Dermis microvascular lymphatic vessel endothelial cell (primary cell): ENCODE results near the gene FAM187B. TPM values are rescaled to one million over a fixed set of nuclear protein-coding genes. Genes with fewer than 3 reads are reported as not detected.
"Not testable (repeated sequence)": the region's sequence is repeated elsewhere in the genome, so short reads cannot be mapped to it uniquely, and the experiment has no call there.

Experiments
- DNase-seq, 2 donors: peaks; one replicate each; pipeline versions ENCODE4 v3.0.0 to v3.0.0-alpha.2; 2010; ENCODE audit warnings: low read depth in 2 of 2
- total RNA-seq: library from RNA; depleted of rRNA; stranded (reverse); fragments of >200 nt; gene quantifications from 2 replicates; pipeline ENCODE4 v1.2.1, GENCODE V29; 2014

The FAM187B gene
- total RNA-seq, 1 donor from 2014 or later: not detected

DNA sequence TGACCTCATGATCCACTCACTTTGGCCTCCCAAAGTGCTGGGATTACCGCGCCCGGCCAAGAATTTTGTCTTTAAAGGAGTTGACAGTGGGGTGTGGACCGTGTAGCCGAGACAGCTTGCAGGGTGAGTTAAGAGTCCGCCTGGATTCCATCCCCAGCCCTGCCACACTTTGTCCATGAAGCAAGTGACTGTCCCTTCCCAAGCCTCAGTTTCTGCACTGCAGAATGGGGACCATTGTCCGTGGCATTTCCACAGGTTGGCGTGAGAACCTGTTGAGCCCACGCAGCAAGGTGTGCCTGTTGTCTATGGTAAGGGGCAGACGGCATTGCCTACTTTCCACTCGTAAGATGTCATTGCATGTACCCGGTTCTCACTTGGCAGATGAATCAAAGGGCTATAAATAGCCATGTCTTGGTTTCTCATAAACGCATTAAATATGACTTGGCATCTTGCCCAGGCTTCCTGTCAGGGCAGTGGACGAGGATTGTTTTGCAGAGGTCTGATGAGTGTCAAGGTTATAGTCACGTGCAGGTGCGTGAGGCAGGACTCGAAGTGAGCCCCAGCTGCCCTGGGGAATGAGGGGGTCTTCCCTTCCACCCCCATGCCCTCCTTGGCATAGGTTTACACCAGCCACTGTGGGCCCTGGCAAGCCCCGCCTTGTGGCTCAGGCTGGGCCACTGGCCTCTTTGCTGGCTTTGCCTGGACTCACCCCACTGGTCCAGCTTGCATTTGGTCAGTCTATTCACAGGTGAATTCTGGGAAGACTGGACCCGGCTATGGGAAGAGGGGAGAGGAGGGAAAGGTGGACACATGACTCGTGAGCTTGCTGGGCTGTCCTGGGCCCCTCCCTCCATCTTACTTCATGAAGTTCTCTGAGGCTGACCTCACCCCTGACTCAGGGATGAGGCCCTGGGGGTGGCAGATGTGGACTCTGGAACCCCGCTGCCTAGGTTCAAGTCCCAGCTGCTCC, 14.6 kb downstream of the FAM187B start:
- peak; percentile 94 to 99 for DNase-seq

DNA sequence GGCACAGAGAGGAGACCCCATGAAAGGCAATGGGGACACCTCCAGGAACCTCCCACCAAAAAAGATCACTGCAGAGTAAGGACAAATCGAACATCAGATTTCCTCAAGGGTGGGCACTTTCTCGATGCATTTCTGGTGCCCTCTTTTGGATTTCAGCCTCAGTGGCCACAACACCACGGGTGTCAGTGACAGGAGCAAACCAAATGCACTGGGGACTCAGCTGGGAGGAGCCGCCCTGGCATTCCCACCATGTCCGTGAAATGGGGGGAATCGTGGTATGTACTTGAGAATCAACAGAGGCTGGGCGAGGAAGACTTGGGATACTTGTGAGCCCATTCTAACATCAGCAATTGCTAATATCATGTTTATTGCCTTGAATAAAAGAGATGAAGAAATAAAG, 16.3 kb downstream of the FAM187B start:
- DNase-seq: no peak

DNA sequence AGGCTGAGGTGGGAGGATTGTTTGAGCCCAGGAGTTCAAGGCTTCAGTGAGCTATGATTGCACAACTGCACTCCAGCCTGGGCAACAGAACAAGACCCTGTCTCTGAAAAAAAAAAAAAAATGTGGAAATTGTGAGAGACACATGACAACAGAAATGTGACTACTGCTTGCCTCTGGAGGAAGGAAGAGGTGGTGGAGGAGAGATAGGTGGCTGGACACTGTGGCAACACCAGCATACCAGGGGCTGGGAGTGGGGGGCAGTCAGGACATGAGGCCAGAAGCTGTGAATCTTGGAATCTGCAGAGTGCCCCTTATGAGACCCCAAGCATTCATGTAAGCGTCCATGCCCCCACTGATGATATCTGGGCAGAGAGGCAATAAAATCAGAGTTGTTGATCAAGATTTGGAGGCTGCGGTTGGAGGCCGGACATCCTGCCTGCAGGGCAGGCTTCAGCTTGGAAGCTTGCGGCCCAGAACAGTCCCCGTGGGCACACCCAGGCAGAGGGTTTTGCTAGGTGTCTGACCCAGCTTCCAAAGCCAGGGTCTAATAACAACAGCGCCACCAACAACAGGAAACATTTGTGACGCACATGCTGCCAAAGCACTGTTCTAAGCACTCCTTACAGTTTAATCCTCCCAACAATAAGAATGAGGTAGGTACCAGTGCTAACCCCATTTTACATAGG, 16.9 kb downstream of the FAM187B start:
- DNase-seq: peak; percentile 64 to 73

DNA sequence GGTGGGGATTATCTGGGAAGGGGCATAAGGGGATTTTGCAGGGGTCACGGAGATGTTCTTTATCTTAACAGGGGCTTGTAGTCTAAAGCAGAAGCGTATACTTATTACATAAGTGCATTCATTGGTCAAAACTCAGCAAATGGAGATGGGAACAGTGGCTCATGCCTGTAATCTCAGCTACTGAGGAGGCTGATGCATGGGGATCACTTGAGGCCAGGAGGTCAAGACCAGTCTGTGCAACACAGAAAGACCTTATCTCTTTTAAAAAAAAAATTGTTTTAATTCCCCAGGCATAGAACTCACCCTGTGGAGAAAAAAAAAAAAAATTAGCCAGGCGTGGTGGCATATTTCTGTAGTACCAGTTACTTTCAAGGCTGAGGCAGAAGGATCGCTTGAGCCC, 18.9 kb downstream of the FAM187B start:
- DNase-seq: no peak

DNA sequence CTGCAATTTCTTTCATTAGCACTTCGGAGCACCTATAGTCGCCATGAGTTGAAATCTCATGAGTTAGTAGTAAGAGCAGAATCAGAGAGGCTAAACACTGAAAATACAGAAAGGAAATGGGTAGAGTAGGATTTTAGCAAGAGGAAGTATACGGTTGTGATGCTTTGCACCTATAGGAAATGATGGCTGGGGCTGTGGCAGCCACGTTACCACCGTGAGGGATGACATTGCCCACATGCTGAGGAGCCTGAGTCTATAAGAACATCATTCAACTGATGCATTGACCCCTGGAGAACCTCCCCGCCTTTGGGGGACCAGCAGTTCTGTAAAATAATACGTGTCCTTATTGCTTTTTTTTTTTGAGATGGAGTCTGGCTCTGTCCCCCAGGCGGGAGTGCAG, 20.4 kb downstream of the FAM187B start:
- DNase-seq: no peak

DNA sequence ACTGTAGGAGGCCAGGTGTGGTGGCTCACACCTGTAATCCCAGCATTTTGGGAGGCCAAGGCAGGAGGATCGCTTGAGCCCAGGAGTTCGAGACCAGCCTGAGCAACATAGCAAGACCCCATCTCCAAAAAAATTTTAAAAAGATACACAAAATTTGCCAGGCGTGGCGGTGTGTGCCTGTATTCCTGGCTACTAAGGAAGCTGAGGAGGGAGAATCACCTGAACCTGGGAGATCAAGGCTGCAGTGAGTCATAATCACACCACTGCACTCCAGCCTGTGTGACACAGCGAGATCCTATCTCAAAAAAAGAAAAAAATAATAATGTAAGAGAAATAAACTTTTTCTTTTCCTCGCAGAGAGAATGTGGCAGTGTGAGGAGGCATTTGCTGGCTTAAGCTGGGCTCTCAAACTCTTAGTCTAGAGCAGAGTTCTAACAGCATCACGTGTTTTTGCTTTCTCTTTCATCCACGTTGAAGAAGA, 21.1 kb downstream of the FAM187B start:
- no peak for DNase-seq

DNA sequence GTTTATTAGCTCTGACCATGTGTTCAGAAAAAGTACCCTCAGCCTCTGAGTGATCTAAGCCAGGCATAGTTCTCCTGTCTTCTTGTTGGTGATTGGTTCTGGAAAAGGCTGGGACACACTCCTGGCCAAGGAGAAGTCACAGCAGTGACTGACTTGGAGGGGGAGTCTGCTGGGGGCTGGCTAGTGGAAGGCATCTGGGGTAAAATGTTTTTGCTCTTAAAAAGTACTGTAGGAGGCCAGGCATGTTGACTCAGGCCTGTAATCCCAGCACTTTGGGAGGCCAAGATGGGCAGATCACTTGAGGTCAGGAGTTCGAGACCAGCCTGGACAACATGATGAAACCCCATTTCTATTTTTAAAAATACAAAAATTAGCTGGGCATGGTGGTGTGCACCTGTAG, 21.7 kb downstream of the FAM187B start:
- no peak for DNase-seq

DNA sequence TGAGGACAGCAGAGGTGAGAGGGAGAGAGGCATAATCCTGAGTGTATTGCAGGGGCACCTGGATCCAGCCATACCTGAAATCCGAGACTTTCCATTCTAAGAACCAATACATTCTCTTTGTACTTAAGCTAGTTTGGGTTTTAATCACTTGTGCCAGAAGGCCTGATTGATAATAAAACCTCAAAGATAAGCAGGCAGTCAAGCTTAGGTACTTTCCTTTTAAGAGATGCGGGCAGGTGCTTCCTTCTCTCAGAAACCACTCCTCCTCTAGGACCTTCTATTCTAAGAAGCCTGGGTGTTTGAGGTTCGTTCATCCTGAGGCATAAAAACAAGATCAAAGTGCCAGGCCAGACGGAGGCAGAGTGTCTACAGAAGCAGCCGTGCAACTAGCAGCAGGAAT, 22.2 kb downstream of the FAM187B start:
- DNase-seq: no peak

DNA sequence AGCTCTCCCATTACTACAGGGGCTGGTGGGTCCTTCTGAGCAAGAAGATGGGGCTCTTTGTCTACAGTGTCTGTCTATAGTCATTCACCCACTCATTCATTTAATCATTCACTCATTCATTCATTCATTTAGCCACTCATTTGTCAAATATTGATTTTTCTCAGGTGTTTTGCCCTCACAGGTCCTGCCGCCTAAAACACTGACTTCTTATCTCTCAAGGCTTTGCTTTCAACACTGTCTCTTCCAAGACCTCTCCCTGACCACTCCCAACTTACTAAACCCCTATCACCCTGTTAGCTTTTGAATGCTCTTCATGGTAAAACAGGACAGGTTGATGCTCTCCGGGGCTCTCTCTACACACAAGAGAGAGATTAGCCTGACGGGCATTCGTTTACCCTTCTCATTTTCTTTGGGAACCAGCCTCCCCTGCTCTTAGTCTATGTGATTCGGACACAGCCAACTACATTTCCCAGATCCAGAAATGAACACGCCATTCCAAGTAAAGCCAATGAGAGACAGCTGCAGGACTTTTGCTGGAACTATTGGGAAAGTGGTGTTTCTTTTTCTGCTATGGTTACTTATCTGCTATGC, 22.7 kb downstream of the FAM187B start:
- DNase-seq: no peak

DNA sequence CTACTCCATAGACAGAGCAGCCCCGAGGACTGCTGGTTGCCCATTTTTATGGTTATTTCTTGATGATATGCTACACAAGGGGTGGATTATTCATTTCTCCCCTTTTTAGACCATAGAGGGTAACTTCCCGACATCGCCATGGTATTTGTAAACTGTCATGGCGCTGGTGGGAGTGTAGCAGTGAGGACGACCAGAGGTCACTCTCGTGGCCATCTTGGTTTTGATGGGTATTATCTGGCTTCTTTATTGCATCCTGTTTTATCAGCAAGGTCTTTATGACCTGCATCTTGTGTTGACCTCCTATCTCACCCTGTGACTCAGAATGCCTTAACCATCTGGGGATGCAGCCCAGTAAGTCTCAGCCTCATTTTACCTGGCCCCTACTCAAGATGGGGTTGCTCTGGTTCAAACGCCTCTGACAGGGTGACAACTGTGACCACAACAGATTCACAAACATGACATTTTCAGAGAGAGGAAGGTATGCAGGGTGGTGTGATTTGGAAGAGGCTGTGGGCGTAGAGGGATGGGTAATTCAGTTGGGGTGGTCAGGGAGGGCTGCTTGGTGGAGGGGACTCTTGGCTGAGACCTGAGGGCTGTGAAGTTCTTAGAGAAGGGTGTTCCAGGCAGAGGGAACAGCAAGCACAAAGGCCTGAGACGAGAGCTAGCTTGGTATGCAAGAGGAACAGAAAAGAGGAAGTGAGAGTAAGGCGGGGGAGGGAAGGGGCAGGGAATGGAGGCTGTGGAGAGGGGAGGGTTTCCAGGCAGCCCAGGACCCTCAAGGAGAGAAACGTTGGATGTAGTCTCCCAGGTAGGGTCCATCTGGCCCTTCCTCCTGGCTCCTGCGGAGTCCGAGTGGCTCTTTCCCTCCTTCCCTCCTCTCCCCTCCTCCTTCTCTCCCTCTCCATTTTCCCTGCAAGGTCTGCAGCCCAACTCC, 23.5 kb downstream of the FAM187B start:
- no peak for DNase-seq

DNA sequence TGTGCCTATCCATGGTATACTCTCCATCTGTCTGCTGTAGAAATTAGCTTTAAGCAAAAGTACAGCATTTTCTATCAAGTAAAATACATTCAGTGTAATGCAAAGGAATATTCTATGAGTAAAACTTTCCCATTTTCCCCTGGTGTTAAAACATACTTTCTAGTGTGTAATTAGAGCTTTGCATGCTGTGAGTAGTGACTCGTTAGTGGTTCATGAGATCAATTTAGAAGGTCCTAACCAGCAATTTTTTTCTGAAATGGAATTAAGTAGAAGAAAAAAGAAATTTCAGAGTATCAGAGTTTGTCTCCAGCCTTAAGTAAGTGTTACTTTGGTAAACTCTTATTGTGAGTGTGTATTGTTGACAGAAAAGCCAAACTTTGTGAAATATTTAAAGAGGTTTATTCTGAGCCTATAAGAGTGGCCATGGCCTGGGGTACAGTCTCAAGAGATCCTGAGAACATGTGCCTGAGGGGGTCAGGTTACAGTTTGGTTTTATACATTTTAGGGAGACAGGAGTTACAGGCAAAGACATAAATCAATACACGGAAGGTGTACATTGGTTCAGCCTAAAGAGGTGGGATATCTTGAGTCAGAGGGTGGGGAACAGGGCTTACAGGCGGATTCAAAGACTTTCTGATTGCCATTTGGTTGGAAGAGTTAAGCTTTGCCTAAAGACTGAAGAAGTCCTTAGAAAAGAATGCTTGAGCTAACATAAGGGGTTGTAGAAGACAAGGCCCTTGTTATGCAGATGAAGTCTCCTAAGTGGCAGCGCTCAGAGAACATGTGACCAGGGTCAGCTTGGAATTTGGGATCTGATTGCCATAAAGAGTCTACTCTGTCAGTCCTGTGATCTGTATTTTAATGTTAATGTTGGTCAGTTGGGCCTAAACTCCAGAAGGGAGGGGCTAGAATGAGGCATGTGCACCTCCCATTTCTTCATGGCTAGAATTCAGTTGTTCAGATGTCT, 25.5 kb downstream of the FAM187B start:
- no peak for DNase-seq

DNA sequence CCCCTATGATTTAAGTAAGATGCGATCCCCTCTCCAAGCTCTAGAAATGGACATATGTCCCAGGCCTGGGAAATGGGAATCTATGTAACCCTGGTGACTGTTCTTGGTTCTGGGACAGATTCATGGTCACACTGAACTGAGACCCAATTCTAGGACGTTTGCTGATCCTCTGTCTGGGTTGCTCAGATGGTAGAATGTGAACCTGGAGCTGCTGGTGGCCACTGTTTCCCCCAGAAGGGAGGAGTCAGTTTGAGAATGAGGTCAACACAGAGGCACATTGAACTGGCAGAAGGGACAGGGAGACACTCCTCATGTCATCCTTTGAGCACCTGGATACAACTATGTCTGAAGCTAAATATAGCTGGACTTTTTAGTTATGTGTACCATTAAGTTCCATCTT, 29.1 kb downstream of the FAM187B start:
- DNase-seq: no peak

DNA sequence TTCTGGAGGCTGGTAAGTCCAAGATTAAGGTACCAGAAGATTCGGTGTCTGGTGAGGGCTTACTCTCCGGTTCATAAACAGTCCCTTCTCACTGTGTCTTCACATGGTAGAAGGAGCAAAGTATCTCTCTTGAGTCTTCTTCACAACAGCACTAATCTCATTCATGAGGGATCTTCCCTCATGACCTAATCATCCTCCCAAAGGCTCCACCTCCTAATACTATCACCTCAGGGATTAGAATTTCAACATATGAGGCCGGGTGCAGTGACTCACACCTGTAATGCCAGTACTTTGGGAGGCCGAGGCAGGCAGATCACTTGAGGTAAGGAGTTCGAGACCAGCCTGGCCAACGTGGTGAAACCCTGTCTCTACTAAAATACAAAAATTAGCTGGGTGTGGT, 31.7 kb downstream of the FAM187B start:
- not testable (repeated sequence) for DNase-seq

DNA sequence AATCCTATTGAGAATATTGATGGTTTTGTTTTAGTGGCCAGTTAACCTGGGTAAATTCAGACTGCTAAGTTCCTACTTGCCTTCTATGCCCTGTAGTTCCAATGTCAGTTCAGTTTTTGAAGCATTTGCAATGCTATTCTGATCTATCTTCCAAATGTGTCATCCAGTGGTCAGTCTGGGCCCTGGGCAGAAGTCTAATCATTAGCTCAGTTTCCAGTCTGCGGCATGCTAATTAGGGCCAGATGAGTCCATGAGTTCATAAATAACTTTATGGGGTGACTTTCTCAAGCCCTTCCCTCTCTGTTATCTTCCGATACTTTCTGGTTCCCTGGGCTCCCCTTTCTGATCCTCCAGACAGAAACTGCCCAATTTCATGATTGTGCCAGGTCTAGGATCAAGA, 32.7 kb downstream of the FAM187B start:
- DNase-seq: no peak

DNA sequence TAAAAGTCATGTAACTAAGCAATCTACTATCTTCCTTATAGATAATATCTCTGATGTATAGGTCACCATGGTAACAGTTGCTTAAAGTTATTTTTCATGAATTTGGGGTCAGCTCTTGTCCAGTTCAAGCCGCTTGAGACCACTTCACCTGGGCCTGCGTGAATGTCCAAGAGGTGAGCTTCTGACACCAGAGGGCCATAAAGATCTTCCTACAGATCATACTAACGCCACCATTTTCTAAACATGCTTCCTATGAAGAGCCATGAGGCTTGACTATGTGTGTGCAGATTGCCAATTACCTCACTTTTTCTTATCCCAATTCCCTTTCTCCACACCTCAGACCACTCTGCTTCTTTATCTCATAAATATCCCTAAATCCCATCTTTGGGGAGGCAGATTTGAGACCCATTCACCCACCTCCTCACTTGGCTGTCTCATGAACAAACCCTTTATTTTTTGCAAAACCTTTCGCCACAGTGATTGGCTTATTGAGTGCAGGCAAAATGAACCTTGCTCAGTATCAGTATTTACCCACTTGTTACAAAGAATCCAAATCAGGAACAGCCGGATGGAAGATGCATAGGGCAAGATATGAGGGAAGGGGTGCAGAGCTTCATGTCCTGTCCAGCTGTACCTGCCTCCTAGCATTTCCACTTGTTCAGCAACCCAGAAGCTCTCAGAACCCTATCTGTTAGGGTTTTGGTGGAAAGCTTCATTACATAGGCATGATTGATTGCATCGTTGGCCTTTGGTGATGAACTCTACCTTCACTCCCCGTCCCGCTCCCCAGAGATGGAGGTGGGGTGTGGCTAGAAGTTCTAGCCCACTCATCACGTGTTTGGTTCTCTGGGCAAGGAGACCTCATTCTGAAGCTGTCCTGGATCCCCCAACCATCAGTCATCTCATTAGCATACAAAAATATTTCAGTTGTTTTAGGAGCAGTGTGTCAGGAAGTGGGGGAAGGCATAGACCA, 34.2 kb downstream of the FAM187B start:
- DNase-seq: no peak

DNA sequence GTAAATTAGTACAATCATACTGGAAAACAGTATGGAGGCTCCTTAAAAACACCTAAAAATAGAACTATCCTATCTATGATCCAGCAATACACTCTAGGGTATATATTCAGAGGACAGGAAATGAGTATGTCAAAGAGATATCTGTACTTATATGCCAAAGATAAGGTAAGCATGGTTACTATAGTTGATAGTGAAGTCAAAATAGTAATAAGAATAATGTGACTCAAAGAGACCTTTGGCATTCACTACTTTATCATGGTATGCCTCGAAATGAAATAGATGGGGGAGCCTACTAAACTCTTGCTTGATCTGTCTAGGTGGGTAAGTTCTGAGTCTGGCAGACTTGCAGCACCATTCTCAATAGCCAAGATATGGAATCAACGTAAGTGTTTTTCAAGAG, 43.7 kb downstream of the FAM187B start:
- no peak for DNase-seq

DNA sequence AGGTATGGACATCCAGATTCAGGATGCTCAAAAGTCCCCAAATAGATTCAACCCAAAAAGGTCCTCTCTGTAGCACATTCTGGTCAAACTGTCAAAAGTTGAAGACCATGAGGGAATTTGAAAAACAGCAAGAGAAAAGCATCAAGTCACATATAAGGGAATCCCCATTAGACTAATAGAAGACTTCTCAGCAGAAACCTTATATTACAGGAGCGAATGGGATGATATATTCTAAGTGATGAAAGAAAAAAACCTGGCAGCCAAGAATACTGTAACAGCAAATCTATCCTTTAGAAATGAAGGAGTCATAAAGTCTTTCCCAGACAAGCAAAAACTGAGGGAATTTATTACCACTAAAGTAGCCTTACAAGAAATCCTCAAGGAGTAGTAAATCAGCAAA, 44.3 kb downstream of the FAM187B start:
- no peak for DNase-seq

DNA sequence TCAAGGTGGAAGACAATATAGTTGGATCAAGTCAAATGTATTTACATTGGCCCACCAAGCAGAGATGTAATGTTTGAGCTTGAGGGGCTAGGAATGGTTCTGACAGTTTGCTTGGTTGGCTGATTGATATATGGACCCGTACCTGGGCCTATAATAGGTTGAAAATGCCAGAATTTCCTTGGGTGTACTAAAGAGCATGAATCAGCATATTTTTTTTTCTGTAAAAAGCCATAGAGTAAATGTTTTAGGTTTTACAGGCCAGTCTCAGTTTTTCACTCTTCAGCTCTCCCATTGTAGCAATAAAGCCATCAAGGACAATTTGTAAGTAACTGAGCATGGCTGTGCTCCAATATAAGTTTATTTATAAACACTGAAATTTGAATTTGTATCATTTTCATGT, 47.2 kb downstream of the FAM187B start:
- no peak for DNase-seq

DNA sequence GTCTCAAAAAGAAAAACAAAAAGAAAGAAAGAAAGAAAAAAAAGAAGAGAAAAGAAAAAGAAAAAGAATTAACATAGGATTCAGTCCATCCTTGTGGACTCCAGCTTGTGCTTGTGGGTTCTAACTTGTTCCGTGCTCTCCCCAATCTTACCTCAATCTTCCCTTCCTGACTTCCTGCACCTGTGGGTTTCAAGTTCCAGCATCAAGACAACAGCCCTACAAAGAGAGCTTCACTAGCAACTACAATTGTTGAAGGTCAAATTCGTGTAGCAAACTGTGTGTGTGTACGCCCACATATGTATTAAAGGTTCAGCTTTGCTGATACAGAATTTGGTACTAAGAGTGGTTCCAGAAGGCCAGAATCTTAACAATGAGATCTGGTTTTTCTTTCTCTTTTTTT, 48.7 kb downstream of the FAM187B start:
- DNase-seq: no peak
